ENCODE data around the gene RAB11A.

RAB11A gene

GRCh38 chr15:65869126-65869953, at the start of gene RAB11A:
Gene RAB11A (plus strand): TSS chr15:65869491. CDS start chr15:65869586, 95 bp downstream.
- DNase-seq = peak; percentile 95

GRCh38 chr15:65819563-65819960, 49.7 kb upstream of the RAB11A start:
- no peak for DNase-seq

GRCh38 chr15:65821070-65821469, 48.2 kb upstream of the RAB11A start:
- DNase-seq = no peak

- no peak for DNase-seq
These were observed 47.0 kb upstream of the RAB11A start for GRCh38 chr15:65822316-65822715.

- no peak for DNase-seq
These were observed 45.1 kb upstream of the RAB11A start for GRCh38 chr15:65824031-65824743.

- no peak for DNase-seq
These were observed 44.2 kb upstream of the RAB11A start for GRCh38 chr15:65824941-65825544.

- no peak for DNase-seq
These were observed 42.2 kb upstream of the RAB11A start for GRCh38 chr15:65827065-65827464.

- no peak for DNase-seq
These were observed 40.7 kb upstream of the RAB11A start for GRCh38 chr15:65828585-65828984.

GRCh38 chr15:65829130-65829764, 40.0 kb upstream of the RAB11A start:
- no peak for DNase-seq

- DNase-seq = no peak
These were observed 36.5 kb upstream of the RAB11A start for GRCh38 chr15:65832549-65833364.

- DNase-seq = no peak
These were observed 35.6 kb upstream of the RAB11A start for GRCh38 chr15:65833501-65834205.

GRCh38 chr15:65834603-65835282, 34.5 kb upstream of the RAB11A start:
- no peak for DNase-seq

- DNase-seq = no peak
These were observed 33.8 kb upstream of the RAB11A start for GRCh38 chr15:65835447-65835846.

GRCh38 chr15:65836665-65837064, 32.6 kb upstream of the RAB11A start:
- no peak for DNase-seq

GRCh38 chr15:65837301-65838294, 31.7 kb upstream of the RAB11A start:
- no peak for DNase-seq

GRCh38 chr15:65839354-65839901, 29.9 kb upstream of the RAB11A start:
- no peak for DNase-seq

- DNase-seq = no peak
These were observed 29.3 kb upstream of the RAB11A start for GRCh38 chr15:65839985-65840384.

- no peak for DNase-seq
These were observed 28.0 kb upstream of the RAB11A start for GRCh38 chr15:65841121-65841930.
